ENCODE measurements around the gene NCKAP5. TPM values are rescaled to one million over a fixed set of nuclear protein-coding genes. Genes with fewer than 3 reads are reported as not detected.
A peak's percentile ranks its signal among the peaks of the same experiment; 100 is the strongest.
"Not testable (repeated sequence)": the region's sequence is repeated elsewhere in the genome, so short reads cannot be mapped to it uniquely, and the experiment has no call there.

NCKAP5 gene
- total RNA-seq, 1 experiment from 2014 or later: not detected

DNA sequence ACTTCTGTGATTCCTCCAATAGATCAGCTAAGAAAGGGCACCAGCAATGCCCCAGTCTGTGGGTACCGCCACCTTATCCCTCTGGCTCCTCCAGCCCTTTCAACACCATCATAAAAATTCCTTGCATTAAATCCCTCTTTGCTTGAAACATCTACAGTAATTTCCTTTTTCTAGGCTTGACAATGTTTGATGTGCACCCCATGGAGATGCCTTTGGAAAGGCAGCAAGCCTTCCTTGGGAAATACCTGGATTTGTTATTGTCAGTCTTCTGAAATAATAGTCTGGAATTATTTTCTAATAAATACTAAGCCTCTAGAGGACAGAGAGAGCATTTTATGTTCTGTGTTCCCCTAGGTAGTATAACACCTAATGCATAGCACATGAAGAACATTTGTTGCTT lies 46.1 kb downstream of the NCKAP5 start:
- ChIA-PET CTCF (interaction anchor here (0.6 kb wide), 2 partner anchors 19 to 506 kb away, joined by 3 to 5 read pairs; no protein-coding TSS in a partner anchor), POLR2A (no interaction called here)
- TF ChIP-seq, protein P1, sequence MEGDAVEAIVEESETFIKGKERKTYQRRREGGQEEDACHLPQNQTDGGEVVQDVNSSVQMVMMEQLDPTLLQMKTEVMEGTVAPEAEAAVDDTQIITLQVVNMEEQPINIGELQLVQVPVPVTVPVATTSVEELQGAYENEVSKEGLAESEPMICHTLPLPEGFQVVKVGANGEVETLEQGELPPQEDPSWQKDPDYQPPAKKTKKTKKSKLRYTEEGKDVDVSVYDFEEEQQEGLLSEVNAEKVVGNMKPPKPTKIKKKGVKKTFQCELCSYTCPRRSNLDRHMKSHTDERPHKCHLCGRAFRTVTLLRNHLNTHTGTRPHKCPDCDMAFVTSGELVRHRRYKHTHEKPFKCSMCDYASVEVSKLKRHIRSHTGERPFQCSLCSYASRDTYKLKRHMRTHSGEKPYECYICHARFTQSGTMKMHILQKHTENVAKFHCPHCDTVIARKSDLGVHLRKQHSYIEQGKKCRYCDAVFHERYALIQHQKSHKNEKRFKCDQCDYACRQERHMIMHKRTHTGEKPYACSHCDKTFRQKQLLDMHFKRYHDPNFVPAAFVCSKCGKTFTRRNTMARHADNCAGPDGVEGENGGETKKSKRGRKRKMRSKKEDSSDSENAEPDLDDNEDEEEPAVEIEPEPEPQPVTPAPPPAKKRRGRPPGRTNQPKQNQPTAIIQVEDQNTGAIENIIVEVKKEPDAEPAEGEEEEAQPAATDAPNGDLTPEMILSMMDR (IDR thresholded peaks at IDR 0.05; ENCODE audit: unreplicated experiment): no peak
- no peaks in the 10 kb centered on the region for H3K9me3 Mint-ChIP-seq (ENCODE audit: unreplicated experiment)
- H3K4me1 Mint-ChIP-seq (ENCODE audit: insufficient read depth, unreplicated experiment): no peaks in the 10 kb centered on the region
- no peak overlapping the region for H3K27ac Mint-ChIP-seq (ENCODE audit: low read depth, unreplicated experiment)
- intact Hi-C loops (cut with micrococcal nuclease): no loop called here
- no peak overlapping the region for H3K4me3 Mint-ChIP-seq (ENCODE audit: unreplicated experiment)
- H3K27me3 Mint-ChIP-seq (ENCODE audit: insufficient read depth, unreplicated experiment): no peaks in the 10 kb centered on the region
- no peak for DNase-seq (ENCODE audit: unreplicated experiment)
- H3K36me3 Mint-ChIP-seq (ENCODE audit: insufficient read depth, unreplicated experiment): no peaks in the 10 kb centered on the region
- no TSS peak for BruUV-seq (replicated peaks)

DNA sequence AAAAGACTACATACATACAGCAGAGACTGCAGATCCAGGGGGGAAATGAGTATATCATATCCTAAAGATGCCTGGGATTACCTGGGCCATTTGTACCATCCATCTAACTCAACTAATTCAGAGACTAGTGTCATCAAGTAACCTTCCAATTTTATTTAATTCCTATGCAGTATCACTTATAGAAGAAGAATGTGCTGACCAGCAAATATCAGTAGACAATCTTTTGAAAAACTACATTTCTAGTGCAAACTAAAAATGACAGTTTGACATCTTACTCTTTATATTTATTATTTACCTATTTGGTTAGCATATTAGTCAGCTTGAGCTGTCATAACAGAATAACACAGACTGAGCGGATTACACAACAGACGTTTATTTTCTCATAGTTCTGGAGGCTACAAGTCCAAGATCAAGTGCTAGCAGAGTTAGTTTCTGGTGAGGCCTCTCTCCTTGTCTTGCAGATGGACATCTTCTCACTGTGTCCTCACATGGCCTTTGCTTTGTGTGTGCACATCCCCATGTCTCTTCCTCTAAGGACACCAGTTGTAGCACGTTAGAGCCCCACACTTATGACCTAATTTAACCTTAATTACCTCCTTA lies 47.0 kb downstream of the NCKAP5 start:
- POLR2A ChIA-PET: interaction anchor here (0.6 kb wide), 1 partner anchor 61 kb away, joined by 4 read pairs; no protein-coding TSS in a partner anchor
- Mint-ChIP-seq H3K36me3 (ENCODE audit: insufficient read depth, unreplicated experiment) (no peaks in the 10 kb centered on the region), H3K4me1 (ENCODE audit: insufficient read depth, unreplicated experiment) (no peaks in the 10 kb centered on the region), H3K9me3 (ENCODE audit: unreplicated experiment) (no peaks in the 10 kb centered on the region), H3K27me3 (ENCODE audit: insufficient read depth, unreplicated experiment) (no peaks in the 10 kb centered on the region), H3K27ac (ENCODE audit: low read depth, unreplicated experiment) (no peak overlapping the region), H3K4me3 (ENCODE audit: unreplicated experiment) (no peak overlapping the region)
- no peak for DNase-seq (ENCODE audit: unreplicated experiment)
- TF ChIP-seq, protein P1 (IDR thresholded peaks at IDR 0.05; ENCODE audit: unreplicated experiment): no peak
- BruUV-seq (replicated peaks): no TSS peak
- intact Hi-C loops (cut with micrococcal nuclease): no loop called here
- CTCF ChIA-PET: interaction anchor here (2.1 kb wide), 1 partner anchor 323 kb away, joined by 7 read pairs; no protein-coding TSS in a partner anchor

DNA sequence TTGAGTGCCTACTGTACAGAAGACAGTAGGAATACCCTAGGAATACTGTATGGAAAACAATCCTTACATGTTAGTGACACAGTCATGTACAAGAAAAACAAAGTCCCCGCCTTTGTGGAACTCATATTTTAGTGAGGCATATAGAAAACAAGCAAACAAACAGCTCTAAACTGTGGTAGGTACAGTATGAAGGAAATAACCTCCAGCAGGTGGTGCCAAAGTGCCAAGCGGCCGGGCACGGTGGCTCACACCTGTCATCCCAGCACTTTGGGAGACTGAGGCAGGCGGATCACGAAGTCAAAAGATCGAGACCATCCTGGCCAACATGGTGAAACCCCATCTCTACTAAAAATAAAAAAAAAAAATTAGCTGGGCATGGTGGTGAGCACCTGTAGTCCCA lies 48.6 kb downstream of the NCKAP5 start:
- POLR2A ChIA-PET: not testable (repeated sequence)

DNA sequence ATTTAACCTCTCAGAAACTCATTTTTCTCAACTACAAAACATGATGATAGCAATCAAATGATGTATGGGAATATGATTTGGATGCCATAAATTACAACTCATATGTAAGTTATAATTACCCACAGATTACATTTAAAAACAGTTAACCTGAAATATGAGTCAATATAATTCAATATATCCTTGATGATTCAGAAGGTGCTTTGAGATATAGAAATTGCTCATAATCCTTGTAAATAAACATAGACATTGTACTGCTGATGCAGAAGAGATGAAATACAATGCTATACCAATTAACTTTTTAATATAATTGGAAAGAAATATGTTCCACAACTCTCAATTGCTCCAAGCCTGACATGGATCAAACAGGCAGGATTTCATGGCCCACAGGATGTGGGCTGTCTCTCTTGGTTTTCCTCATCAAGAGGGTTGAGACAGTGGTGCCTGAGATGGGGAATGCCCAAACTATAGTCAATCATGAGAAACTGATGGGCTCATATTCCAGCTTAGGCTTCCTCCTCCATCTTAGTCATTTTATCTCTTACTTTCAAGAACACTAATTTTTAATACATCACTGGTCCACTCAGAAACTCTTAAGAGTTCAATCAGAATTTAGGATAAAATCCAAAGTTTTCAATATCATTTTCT lies 49.4 kb downstream of the NCKAP5 start:
- CTCF ChIA-PET: interaction anchor here (0.7 to 2.1 kb wide), 19 partner anchors 8 to 983 kb away, joined by 3 to 15 read pairs (median 5); partner anchors contain the start of gene NCKAP5
- intact Hi-C loops (cut with micrococcal nuclease): no loop called here
- H3K4me1 Mint-ChIP-seq (ENCODE audit: insufficient read depth, unreplicated experiment): no peaks in the 10 kb centered on the region

More for the DNA sequence above, 48.6 kb downstream of the NCKAP5 start:
- DNase-seq (ENCODE audit: unreplicated experiment); H3K4me1 Mint-ChIP-seq (ENCODE audit: insufficient read depth, unreplicated experiment); intact Hi-C loops (cut with micrococcal nuclease); H3K4me3 Mint-ChIP-seq (ENCODE audit: unreplicated experiment); BruUV-seq (replicated peaks); H3K27me3 Mint-ChIP-seq (ENCODE audit: insufficient read depth, unreplicated experiment); H3K27ac Mint-ChIP-seq (ENCODE audit: low read depth, unreplicated experiment); H3K36me3 Mint-ChIP-seq (ENCODE audit: insufficient read depth, unreplicated experiment); H3K9me3 Mint-ChIP-seq (ENCODE audit: unreplicated experiment): not testable (repeated sequence)
- TF ChIP-seq, protein P1 (IDR thresholded peaks at IDR 0.05; ENCODE audit: unreplicated experiment): peak; percentile 32
- CTCF ChIA-PET: interaction anchor here (0.7 to 2.1 kb wide), 21 partner anchors 9 to 983 kb away, joined by 3 to 15 read pairs (median 5); partner anchors contain the start of gene NCKAP5

More for the DNA sequence above, 49.4 kb downstream of the NCKAP5 start:
- Mint-ChIP-seq H3K27me3 (ENCODE audit: insufficient read depth, unreplicated experiment) (no peaks in the 10 kb centered on the region), H3K36me3 (ENCODE audit: insufficient read depth, unreplicated experiment) (no peaks in the 10 kb centered on the region), H3K9me3 (ENCODE audit: unreplicated experiment) (no peaks in the 10 kb centered on the region), H3K27ac (ENCODE audit: low read depth, unreplicated experiment) (no peak overlapping the region), H3K4me3 (ENCODE audit: unreplicated experiment) (no peak overlapping the region)
- no peak for DNase-seq (ENCODE audit: unreplicated experiment)
- POLR2A ChIA-PET: no interaction called here
- TF ChIP-seq, protein P1 (IDR thresholded peaks at IDR 0.05; ENCODE audit: unreplicated experiment): no peak
- BruUV-seq (replicated peaks): no TSS peak

Measured in MCF 10A (cell line).